Lung (tissue), 12 donors: ENCODE results near the gene DZIP1L. TPM values are rescaled to one million over a fixed set of nuclear protein-coding genes. Genes with fewer than 3 reads are reported as not detected.
"Not testable (repeated sequence)": the region's sequence is repeated elsewhere in the genome, so short reads cannot be mapped to it uniquely, and the experiment has no call there.

ENCODE experiments used
- ATAC-seq: fragments of 200-7000 bp; cut with Tn5 transposase; one replicate; pipeline ENCODE4 v1.9.1; 2020; ENCODE audit warnings: moderate number of reproducible peaks; ENCODE audit not compliant: insufficient read depth, low FRiP score
- DNase-seq, 3 donors: peaks; one replicate each; pipeline ENCODE4 v3.0.0-alpha.2; 2013 to 2017
- H3K27ac ChIP-seq, 2 donors: one replicate each; pipeline ENCODE4 v1.5.1; 2013; ENCODE audit warnings: mild to moderate bottlenecking in 2 of 2, moderate library complexity in 2 of 2, control low read depth in 1 of 2, inconsistent platforms in 1 of 2, low read depth in 1 of 2, low read length in 1 of 2
- H3K27me3 ChIP-seq, 3 donors: one replicate each; pipeline ENCODE4 v1.5.1; 2013; ENCODE audit warnings: low read length in 2 of 3; ENCODE audit not compliant: control insufficient read depth in 3 of 3, insufficient read depth in 3 of 3
- H3K36me3 ChIP-seq, 4 donors: one replicate each; pipeline ENCODE4 v1.5.1; 2013; ENCODE audit warnings: low read length in 4 of 4, mild to moderate bottlenecking in 1 of 4, moderate library complexity in 1 of 4; ENCODE audit not compliant: control insufficient read depth in 4 of 4, insufficient read depth in 4 of 4
- H3K4me1 ChIP-seq, 5 donors: one replicate each; pipeline ENCODE4 v1.5.1; 2013; ENCODE audit warnings: low read length in 5 of 5, mild to moderate bottlenecking in 2 of 5, moderate library complexity in 1 of 5; ENCODE audit not compliant: control insufficient read depth in 5 of 5, insufficient read depth in 5 of 5
- H3K4me3 ChIP-seq: one replicate; pipeline ENCODE4 v1.5.1; 2013; ENCODE audit warnings: mild to moderate bottlenecking, control low read depth, moderate library complexity
- H3K9ac ChIP-seq, 2 donors: one replicate each; pipeline ENCODE4 v1.5.1; 2013; ENCODE audit warnings: low read length in 2 of 2, control low read depth in 1 of 2; ENCODE audit not compliant: insufficient read depth in 1 of 2
- H3K9me3 ChIP-seq, 4 donors: one replicate each; pipeline ENCODE4 v1.5.1; 2013; ENCODE audit warnings: low read length in 3 of 4, mild to moderate bottlenecking in 1 of 4, moderate library complexity in 1 of 4; ENCODE audit not compliant: control insufficient read depth in 4 of 4, insufficient read depth in 3 of 4
- WGBS, 2 donors: extraction: QIAGEN DNeasy Blood & Tissue Kit; methylation state at CpG; one replicate each; pipeline ENCODE4 v1.1.7; 2013; 5-methylcytosine and 5-hydroxymethylcytosine counted together
- polyA plus RNA-seq, 2 donors: library from polyadenylated mRNA; stranded (reverse); fragments of 200-250 nt; gene quantifications; one replicate each; pipeline ENCODE4 v1.2.1, GENCODE V29; 2013
- total RNA-seq, 2 donors: library from RNA; depleted of rRNA in 1 of 2; stranded (reverse); fragments of >200 nt in 1 of 2; gene quantifications; one replicate each; pipeline ENCODE4 v1.2.1, GENCODE V29; 2014 to 2021
- TF ChIP-seq, protein P1 (sequence below): IDR thresholded peaks from 2 replicates; pipeline ENCODE4 v1.5.1; 2012; ENCODE audit warnings: mild to moderate bottlenecking; ENCODE audit errors: control extremely low read depth, extremely low read depth
- donor health status: control.
- donor health status: control.
- donor health status: Bipolar disorder and iron deficiency.
- donor health status: healthy.
- donor health status: DM: yes; HTN: yes; CAD: no.

DZIP1L gene
- total and polyA plus RNA-seq, 4 donors = 4.1 to 40.0 (median 17.1) TPM

DNA sequence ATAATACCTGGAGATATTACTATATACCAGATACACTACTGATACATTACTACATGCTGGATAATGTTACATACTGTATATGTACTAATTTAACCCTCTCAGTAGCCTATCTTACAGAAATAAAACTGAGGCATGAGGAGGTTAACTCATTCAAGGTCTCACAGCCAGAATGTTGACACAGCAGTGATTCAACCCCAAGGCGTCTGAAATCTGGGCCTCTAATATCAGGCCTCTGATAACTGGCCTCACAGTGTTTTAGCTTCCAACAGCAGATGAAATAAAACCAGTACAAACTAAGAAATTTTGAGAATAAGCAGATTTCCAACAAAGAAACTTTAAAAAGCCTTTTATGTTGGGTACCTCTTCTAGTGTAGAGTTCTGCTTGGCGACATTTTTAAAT, 23.4 kb downstream of the DZIP1L start:
- DNase-seq = no peak
- H3K9ac ChIP-seq = no peak overlapping the region
- no peak overlapping the region for H3K4me3 ChIP-seq
- WGBS, 2 donors = 95 to 99% methylated on average over 2 of the region's 2 CpGs
- TF ChIP-seq, protein P1, sequence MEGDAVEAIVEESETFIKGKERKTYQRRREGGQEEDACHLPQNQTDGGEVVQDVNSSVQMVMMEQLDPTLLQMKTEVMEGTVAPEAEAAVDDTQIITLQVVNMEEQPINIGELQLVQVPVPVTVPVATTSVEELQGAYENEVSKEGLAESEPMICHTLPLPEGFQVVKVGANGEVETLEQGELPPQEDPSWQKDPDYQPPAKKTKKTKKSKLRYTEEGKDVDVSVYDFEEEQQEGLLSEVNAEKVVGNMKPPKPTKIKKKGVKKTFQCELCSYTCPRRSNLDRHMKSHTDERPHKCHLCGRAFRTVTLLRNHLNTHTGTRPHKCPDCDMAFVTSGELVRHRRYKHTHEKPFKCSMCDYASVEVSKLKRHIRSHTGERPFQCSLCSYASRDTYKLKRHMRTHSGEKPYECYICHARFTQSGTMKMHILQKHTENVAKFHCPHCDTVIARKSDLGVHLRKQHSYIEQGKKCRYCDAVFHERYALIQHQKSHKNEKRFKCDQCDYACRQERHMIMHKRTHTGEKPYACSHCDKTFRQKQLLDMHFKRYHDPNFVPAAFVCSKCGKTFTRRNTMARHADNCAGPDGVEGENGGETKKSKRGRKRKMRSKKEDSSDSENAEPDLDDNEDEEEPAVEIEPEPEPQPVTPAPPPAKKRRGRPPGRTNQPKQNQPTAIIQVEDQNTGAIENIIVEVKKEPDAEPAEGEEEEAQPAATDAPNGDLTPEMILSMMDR = no peak
- peaks cover 0 to under 1% (median 0%) of the 10 kb centered on the region in 5 donors for H3K4me1 ChIP-seq
- no peak for ATAC-seq
- H3K36me3 ChIP-seq = peaks cover 1 to 36% (median 23%) of the 10 kb centered on the region in 4 donors
- no peaks in the 10 kb centered on the region for H3K9me3 ChIP-seq
- no peaks in the 10 kb centered on the region for H3K27me3 ChIP-seq
- H3K27ac ChIP-seq = no peak overlapping the region

DNA sequence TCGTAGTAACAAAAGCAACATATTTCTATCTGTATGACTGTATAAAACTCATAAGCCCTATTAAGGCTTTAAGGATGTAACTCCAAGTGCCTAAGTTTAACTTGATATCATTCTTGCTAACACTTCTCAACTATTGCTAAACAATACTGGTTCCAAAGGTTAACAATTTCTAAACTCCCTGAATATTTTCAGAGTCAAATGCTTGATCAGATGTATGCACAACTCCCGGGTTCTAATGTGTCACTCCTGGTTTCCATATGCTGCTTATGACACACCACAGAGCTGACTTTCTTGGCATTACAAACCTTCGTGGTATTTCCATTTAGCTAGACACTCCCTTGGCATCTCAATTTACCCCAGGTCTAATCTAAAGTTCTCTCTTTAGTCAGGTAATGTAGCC, 26.3 kb downstream of the DZIP1L start:
- DNase-seq = no peak
- Histone ChIP-seq H3K27me3 (no peaks in the 10 kb centered on the region), H3K4me3 (no peak overlapping the region), H3K9ac (no peak overlapping the region), H3K4me1 (no peaks in the 10 kb centered on the region), H3K36me3 (peaks cover 7 to 42% (median 20%) of the 10 kb centered on the region in 4 donors), H3K9me3 (no peaks in the 10 kb centered on the region), H3K27ac (no peak overlapping the region)
- no peak for ATAC-seq
- 86 to 92% methylated on average over 3 of the region's 3 CpGs for WGBS, 2 donors
- TF ChIP-seq, protein P1 = no peak

DNA sequence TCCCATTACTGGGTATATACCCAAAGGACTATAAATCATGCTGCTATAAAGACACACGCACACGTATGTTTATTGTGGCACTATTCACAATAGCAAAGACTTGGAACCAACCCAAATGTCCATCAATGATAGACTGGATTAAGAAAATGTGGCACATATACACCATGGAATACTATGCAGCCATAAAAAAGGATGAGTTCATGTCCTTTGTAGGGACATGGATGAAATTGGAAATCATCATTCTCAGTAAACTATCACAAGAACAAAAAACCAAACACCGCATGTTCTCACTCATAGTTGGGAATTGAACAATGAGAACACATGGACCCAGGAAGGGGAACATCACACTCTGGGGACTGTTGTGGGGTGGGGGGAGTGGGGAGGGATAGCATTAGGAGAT, 29.7 kb downstream of the DZIP1L start:
- H3K36me3 ChIP-seq = peaks cover 16 to 43% (median 17%) of the 10 kb centered on the region in 4 donors
- H3K9ac ChIP-seq, H3K9me3 ChIP-seq, ATAC-seq, H3K4me3 ChIP-seq, DNase-seq, H3K4me1 ChIP-seq, H3K27ac ChIP-seq, H3K27me3 ChIP-seq: not testable (repeated sequence)
- WGBS, 2 donors = 100% methylated on average over 1 of the region's 3 CpGs

DNA sequence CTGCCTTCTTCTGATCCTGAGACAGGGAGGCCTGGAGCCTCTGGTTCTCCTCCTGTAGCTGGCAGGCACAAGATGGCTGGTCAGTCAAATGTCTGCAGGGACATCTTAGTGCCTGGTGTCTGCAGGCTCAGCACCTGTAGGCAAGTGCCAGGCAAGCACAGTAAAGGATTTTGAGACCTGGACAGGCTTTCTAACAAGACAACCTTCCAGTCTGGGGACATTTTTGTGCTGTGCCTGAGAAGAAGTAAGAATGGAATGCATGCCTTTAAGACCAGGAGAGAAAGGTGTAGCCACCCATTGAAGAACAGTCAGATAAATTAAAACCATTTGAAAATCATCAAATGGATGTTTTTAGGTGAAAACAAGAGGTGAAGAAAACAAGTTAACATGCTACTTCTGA, 31.2 kb downstream of the DZIP1L start:
- DNase-seq = no peak
- Histone ChIP-seq H3K27ac (no peak overlapping the region), H3K4me3 (no peak overlapping the region), H3K9ac (no peak overlapping the region), H3K36me3 (peaks cover 16 to 49% (median 18%) of the 10 kb centered on the region in 4 donors), H3K27me3 (no peaks in the 10 kb centered on the region), H3K9me3 (no peaks in the 10 kb centered on the region), H3K4me1 (no peaks in the 10 kb centered on the region)
- TF ChIP-seq, protein P1 = no peak
- no peak for ATAC-seq
